Measurements from ENCODE around the gene GARNL3.

GARNL3 gene

DNA sequence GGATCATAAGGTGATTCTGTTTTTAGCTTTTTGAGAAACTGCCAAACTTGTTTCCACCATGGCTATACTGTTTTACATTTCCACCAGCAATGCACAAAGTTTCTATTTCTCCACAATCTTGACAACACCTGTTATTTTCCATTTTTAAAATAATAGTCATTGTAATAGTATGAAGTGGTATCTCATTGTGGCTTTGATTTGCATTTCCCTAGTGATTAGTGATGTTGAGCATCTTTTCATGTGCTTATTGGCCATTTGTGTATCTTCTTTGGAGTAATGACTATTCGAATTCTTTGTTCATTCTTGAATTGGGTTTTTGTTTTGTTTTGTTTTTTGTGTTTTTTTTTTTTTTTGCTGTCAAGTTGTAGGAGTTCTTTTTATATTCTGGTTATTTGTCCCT is 4.9 kb downstream of the GARNL3 start:
- in situ Hi-C loops (cut with HindIII; ENCODE audit: low pct_unique_long_range_greater_than_20kb, low sequenced_read_pairs): no loop called here
- no peak for DNase-seq (ENCODE audit: low read depth in 1 of 2, low spot score in 1 of 2)
- no peak for TF ChIP-seq JUND (IDR thresholded peaks at IDR 0.05; ENCODE audit: low read depth)

DNA sequence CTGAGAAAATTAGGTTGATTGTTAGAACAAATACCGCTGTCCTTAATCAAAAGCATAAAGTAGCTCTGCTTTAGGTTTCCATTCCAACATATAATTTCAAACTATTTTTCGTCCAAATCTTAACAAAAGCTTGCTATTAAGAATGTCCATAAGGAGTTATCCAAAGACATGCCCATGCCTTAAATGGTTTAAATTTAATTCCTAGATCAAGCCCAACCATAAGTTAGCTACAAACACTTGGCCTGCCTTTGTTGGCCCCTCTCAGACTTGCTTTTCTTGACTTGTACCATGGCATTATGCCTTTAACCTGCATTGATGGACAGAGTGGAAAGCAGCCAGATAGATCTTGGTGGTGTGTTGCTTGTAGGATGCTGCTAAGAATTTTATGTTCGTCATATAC is 8.8 kb downstream of the GARNL3 start:
- in situ Hi-C loops (cut with HindIII; ENCODE audit: low pct_unique_long_range_greater_than_20kb, low sequenced_read_pairs): no loop called here
- DNase-seq (ENCODE audit: low read depth in 1 of 2, low spot score in 1 of 2): no peak
- TF ChIP-seq JUND (IDR thresholded peaks at IDR 0.05; ENCODE audit: low read depth): no peak

DNA sequence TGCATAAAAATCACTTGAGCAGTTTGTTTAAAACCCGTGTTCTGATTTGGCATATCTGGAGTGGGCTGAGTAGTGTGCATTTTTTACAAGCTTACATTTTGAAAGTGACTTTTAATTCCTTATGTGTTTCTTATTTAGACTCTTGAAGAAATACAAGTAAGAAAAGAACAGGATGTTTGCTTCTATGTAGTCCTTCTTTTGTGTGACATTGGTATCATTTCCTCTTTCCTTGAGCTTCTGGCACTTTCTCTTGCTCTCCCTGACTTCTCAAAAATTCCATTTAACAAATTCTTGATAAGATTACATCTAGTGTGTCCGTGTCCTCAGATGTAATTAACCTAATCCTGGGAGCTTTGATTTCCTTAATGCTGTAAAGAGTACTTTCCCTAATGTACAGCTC is 12.5 kb downstream of the GARNL3 start:
- DNase-seq (ENCODE audit: low read depth in 1 of 2, low spot score in 1 of 2): no peak
- in situ Hi-C loops (cut with HindIII; ENCODE audit: low pct_unique_long_range_greater_than_20kb, low sequenced_read_pairs): no loop called here
- no peak for TF ChIP-seq JUND (IDR thresholded peaks at IDR 0.05; ENCODE audit: low read depth)

DNA sequence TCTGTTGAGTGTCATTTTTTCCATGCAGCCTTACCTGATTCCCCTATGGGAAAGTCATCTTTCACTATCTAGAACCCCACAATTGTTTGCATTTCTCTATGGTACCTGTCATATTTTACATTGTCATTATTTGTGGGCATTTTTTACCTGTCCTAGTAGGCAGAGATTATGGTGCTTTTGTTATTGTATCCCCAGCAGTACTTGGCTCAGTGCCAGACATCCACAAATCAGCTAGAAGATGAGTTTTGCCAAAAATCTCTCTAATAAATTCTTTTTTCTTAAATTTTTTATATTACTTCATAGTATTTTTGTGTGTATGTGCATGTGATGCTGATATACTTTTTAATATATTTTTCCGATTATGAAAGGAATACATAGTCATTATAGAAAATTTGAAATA is 13.2 kb downstream of the GARNL3 start:
- in situ Hi-C loops (cut with HindIII; ENCODE audit: low pct_unique_long_range_greater_than_20kb, low sequenced_read_pairs): no loop called here
- TF ChIP-seq JUND (IDR thresholded peaks at IDR 0.05; ENCODE audit: low read depth): no peak
- no peak for DNase-seq (ENCODE audit: low read depth in 1 of 2, low spot score in 1 of 2)

DNA sequence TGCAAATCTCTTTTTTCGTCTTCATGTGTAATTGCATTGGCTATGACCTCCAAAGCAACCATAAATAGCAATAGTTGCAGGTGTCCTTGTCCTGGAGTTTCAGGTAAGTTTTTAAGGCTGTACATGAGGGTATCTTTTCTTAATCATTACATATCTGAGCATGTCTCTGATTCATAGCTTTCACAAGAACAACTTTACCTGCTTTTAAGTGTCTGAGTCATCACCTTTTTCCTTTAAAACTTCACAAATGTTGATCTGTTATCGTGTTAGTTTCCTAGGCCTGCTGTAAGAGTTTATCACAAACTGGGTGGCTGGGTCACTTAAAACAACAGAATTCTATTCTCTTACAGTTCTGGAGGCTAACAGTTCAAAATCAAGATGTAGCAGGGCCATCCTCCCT is 13.8 kb downstream of the GARNL3 start:
- TF ChIP-seq JUND (IDR thresholded peaks at IDR 0.05; ENCODE audit: low read depth): no peak
- DNase-seq (ENCODE audit: low read depth in 1 of 2, low spot score in 1 of 2): no peak
- in situ Hi-C loops (cut with HindIII; ENCODE audit: low pct_unique_long_range_greater_than_20kb, low sequenced_read_pairs): no loop called here

DNA sequence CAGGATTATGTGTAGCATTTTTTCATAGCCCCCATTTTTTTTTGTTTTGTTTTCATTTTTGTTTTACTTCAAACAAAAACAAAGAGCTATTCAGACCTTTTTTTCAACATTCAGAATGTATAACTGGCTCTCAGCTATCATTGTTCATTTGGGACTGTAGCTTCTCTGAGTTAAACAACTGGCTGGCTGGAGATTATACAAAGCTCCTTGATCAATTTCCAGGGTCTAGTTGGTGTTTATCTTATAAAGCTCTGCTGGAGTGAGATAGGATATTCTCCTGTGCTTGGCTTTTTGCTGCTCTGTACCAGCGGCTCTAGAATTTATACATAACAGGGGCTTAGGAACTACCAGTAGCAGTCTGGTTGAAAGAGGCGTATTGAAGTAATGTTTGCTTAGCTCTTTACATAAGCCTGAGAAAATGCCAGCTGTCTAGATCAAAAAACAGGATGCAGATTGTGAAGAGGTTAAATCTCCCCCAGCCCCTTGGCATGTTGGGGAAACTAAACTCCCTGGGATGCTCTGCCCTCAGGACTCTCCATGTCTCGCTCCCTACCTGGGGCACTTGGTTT is 15.2 kb downstream of the GARNL3 start:
- in situ Hi-C loops (cut with HindIII; ENCODE audit: low pct_unique_long_range_greater_than_20kb, low sequenced_read_pairs): no loop called here
- no peak for DNase-seq (ENCODE audit: low read depth in 1 of 2, low spot score in 1 of 2)
- no peak for TF ChIP-seq JUND (IDR thresholded peaks at IDR 0.05; ENCODE audit: low read depth)

DNA sequence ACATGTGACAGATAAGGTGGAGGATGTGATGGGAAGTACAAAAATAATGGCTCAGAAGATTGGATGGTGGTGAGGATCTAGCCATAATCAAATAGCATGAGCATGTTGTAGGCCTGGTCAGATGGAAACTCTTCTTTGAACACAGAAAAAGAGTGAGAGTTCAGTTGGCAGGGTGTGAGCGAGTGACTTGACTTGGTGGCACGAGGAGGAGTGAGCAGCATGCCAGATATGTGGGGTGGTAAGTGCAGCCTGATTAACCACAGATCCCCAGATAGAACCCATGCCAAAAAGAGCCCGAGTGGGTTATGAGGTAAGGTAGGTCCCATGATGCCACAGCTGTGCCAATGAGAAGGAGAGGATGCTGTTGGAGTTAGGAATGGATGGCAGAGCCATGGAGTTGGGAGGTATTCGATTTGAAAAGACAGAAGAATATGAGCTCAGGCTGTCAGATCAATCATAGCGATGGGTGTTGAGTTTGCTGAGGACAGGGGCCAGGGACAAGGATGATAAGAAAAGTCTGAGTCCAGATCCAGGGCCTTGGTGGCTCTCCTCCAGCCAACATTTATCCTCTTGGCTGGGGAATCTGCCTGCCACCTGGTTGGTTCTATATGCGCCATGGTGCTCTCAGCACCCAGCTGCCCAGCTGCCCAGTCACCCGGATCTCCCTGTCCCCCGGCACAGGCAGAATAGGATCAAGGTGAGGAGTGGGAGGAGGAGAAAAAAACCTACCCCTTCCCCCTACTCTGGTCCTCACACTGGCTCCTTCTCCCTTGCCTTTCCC is 16.5 kb downstream of the GARNL3 start:
- no peak for DNase-seq (ENCODE audit: low read depth in 1 of 2, low spot score in 1 of 2)
- TF ChIP-seq JUND (IDR thresholded peaks at IDR 0.05; ENCODE audit: low read depth): no peak
- in situ Hi-C loops (cut with HindIII; ENCODE audit: low pct_unique_long_range_greater_than_20kb, low sequenced_read_pairs): no loop called here

DNA sequence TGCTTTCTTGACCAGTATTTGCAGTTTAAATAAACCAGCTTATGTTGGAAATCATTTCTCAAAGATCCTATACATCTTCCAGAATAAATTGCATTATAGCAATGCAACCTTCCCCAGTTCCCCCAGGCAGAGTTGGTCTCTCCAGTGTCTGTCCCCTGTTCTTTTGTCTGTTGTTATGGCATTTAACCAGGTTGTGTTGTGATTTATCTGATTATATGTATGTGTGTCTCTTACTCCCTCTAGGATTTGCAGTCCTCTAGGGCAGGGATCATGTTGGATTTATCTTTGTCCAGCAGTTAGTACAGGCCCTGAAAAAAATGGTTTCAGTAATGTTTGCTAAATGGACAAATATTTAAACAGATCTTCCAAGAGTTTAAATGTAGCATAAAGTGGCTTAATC is 17.3 kb downstream of the GARNL3 start:
- TF ChIP-seq JUND (IDR thresholded peaks at IDR 0.05; ENCODE audit: low read depth): no peak
- in situ Hi-C loops (cut with HindIII; ENCODE audit: low pct_unique_long_range_greater_than_20kb, low sequenced_read_pairs): no loop called here
- no peak for DNase-seq (ENCODE audit: low read depth in 1 of 2, low spot score in 1 of 2)

DNA sequence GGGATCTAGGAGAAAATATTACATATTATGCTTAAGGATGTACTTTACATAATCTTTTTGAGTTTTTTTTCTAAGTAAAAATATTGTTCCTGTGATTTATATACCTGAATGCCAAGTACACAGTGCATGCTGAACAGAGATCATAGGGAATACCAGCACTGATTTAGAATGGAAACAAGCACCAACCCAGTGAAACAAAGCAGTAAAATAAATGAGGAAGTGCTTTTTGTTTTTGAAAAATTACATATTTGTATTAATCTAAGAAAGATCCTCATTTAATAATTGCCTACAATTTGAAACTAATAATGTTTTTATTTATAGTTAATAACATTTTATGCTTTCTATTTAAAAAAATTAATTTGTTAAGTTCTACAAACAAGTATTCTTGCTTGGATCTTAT is 18.0 kb downstream of the GARNL3 start:
- in situ Hi-C loops (cut with HindIII; ENCODE audit: low pct_unique_long_range_greater_than_20kb, low sequenced_read_pairs): no loop called here
- no peak for DNase-seq (ENCODE audit: low read depth in 1 of 2, low spot score in 1 of 2)
- no peak for TF ChIP-seq JUND (IDR thresholded peaks at IDR 0.05; ENCODE audit: low read depth)

DNA sequence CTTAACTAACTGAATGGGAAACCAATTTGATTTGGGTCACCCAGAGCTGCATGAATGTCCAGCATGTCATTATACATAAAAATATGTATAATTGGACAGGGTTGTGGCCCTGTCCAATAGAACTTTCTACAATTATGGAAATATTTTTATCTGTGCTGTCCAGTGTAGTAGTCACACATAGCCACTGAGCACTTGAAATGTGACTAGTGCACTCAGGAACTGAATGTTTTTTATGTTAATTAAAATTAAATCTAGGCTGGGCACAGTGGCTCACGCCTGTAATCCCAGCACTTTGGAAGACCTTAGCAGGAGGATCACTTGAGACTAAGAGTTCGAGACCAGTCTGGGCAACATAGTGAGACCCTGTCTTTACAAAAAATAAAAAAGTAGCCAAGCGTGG is 18.6 kb downstream of the GARNL3 start:
- TF ChIP-seq JUND (IDR thresholded peaks at IDR 0.05; ENCODE audit: low read depth): no peak
- no peak for DNase-seq (ENCODE audit: low read depth in 1 of 2, low spot score in 1 of 2)
- in situ Hi-C loops (cut with HindIII; ENCODE audit: low pct_unique_long_range_greater_than_20kb, low sequenced_read_pairs): no loop called here

DNA sequence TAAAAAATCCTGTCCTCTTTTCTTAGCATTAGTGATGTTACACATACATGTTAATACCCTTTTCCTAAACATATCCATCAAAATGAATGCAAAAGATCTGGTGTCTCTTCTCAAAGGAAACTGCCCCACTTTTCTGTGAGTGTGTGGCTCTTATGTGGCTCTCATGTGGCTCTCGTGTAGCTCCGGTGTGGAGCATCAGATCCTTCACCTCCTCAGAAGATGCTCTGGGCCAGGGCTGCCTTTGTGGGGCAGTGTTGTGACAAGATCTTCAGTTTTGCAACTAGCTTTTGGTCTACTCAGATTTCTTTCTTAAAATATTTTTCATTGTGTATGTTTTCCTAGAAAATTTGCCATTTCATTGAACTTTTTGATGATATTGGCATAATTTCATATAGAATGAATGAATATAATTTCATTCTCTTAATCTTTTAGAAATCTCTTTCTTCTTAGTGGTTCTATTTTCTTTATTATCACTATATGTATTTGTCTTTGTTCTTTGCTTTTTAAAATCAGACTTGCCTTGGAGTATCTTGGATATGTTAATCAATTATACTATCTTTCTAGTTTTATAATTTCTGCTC is 19.4 kb downstream of the GARNL3 start:
- DNase-seq (ENCODE audit: low read depth in 1 of 2, low spot score in 1 of 2): peak; percentile 39 to 68
- in situ Hi-C loops (cut with HindIII; ENCODE audit: low pct_unique_long_range_greater_than_20kb, low sequenced_read_pairs): no loop called here
- no peak for TF ChIP-seq JUND (IDR thresholded peaks at IDR 0.05; ENCODE audit: low read depth)

DNA sequence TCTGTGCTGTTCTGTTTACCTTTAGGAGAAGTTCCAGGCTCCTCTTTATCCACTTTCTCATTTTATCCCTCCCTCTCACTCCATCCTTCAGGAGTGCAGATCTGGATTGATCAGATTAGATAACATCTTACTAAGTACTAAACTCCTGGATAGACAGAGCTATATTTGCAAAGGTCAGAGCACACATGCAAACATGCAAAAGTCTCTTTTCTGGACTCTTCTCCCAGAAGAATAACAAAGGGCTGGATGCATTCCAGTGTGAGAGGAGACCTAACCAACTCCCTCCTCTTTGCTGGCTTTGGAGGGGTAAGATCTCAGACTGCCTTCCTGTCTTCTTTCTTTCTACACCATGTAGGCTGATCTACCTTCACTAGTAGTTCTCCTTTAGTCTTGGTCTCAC is 21.4 kb downstream of the GARNL3 start:
- TF ChIP-seq JUND (IDR thresholded peaks at IDR 0.05; ENCODE audit: low read depth): no peak
- in situ Hi-C loops (cut with HindIII; ENCODE audit: low pct_unique_long_range_greater_than_20kb, low sequenced_read_pairs): no loop called here
- DNase-seq (ENCODE audit: low read depth in 1 of 2, low spot score in 1 of 2): no peak

DNA sequence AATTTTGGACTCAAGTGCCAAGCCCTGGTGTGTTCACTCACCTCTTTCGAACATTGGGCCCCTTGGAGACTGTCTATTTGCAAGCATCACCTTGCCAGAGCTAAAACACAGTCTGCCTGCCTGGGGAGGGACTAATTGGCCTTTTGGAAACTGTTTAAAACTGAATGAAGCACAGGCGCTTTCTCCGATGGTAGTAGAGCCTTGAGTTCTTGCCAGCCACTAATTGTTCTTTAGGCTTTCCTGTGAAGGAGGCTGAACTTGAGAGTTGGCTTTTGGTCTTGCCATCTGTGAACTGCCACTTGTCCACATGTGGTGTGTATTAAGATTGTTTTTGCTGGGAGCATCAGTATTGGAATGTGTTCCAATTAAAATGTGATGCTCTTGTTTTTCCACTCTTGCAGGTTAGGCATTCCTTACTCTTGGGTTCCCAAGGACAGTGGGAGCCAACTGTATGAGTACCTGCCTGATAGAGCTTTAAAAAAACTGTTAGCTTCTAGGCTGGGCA is 26.0 kb downstream of the GARNL3 start:
- in situ Hi-C loops (cut with HindIII; ENCODE audit: low pct_unique_long_range_greater_than_20kb, low sequenced_read_pairs): no loop called here
- no peak for TF ChIP-seq JUND (IDR thresholded peaks at IDR 0.05; ENCODE audit: low read depth)
- DNase-seq (ENCODE audit: low read depth in 1 of 2, low spot score in 1 of 2): no peak
